HEK293 (cell line): ENCODE data around the gene HLA-DPA1.

ENCODE experiments used
- CTCF ChIA-PET: fragments of 350-600 bp; formaldehyde crosslinking; extraction: SDS; loops from one replicate; lab custom pipeline; 2021; ENCODE audit warnings: antibody characterized with exemption; lab: Yijun Ruan, JAX
- POLR2A ChIA-PET: fragments of 300-600 bp; formaldehyde crosslinking; extraction: SDS; loops from one replicate; lab custom pipeline; 2020; ENCODE audit warnings: antibody characterized with exemption, inconsistent platforms; lab: Yijun Ruan, JAX
- H3K27ac ChIP-seq: fragments of 200-500 bp; sonication (Bioruptor generic); 2 replicates; pipeline ENCODE4 v1.5.1; 2014; ENCODE audit warnings: low read depth, low read length, control low read depth, inconsistent platforms; ENCODE audit errors: extremely low read depth
- H3K36me3 ChIP-seq, 2 experiments: fragments of 200-500 bp in 1 of 2; sonication (Bioruptor generic) in 1 of 2; 1 replicate in 1 of 2; 2 replicates in 1 of 2; pipeline ENCODE4 v1.5.1; 2014 to 2017; ENCODE audit warnings: inconsistent platforms in 2 of 2, low read length in 2 of 2; ENCODE audit not compliant: control insufficient read depth in 2 of 2, insufficient read depth in 1 of 2
- H3K4me1 ChIP-seq: fragments of 200-500 bp; sonication (Bioruptor generic); 2 replicates; pipeline ENCODE4 v1.5.1; 2014; ENCODE audit warnings: mild to moderate bottlenecking, low read length, inconsistent platforms; ENCODE audit not compliant: control insufficient read depth, insufficient read depth
- H3K4me3 ChIP-seq: 2 replicates; pipeline ENCODE4 v1.5.1; 2011; ENCODE audit warnings: low read depth, mild to moderate bottlenecking, control low read depth, low read length, moderate library complexity
- H3K9me3 ChIP-seq: fragments of 200-500 bp; sonication (Bioruptor generic); 2 replicates; pipeline ENCODE4 v1.5.1; 2014; ENCODE audit warnings: low read depth, low read length, inconsistent platforms; ENCODE audit not compliant: control insufficient read depth, insufficient read depth
- MEIS1 ChIP-seq: sonication (generic); formaldehyde crosslinking; IDR thresholded peaks from 2 replicates; pipeline ENCODE4 v1.8.1; 2022; ENCODE audit warnings: missing genetic modification reagents, mild to moderate bottlenecking, borderline replicate concordance
- REPIN1 ChIP-seq: fragments of 450-650 bp; formaldehyde crosslinking; IDR thresholded peaks from 2 replicates; pipeline ENCODE4 v1.5.1; 2017; ENCODE audit warnings: missing biosample characterization, missing genetic modification characterization, low read depth
- ZNF157 ChIP-seq: fragments of 450-650 bp; formaldehyde crosslinking; IDR thresholded peaks from 2 replicates; pipeline ENCODE4 v1.5.1; 2016; ENCODE audit warnings: missing biosample characterization, missing genetic modification characterization
- ZNF169 ChIP-seq: fragments of 450-650 bp; formaldehyde crosslinking; IDR thresholded peaks from 2 replicates; pipeline ENCODE4 v1.5.1; 2016; ENCODE audit warnings: missing biosample characterization, missing genetic modification characterization
- ZNF302 ChIP-seq: fragments of 450-650 bp; formaldehyde crosslinking; IDR thresholded peaks from 2 replicates; pipeline ENCODE4 v1.5.1; 2016; ENCODE audit warnings: missing biosample characterization, missing genetic modification characterization, low read depth
- ZNF335 ChIP-seq: fragments of 450-650 bp; formaldehyde crosslinking; conservative IDR thresholded peaks from 2 replicates; pipeline ENCODE4 v1.5.1; 2016; ENCODE audit warnings: missing biosample characterization, missing genetic modification characterization
- ZNF37A ChIP-seq: fragments of 450-650 bp; IDR thresholded peaks from 2 replicates; pipeline ENCODE4 v1.5.1; 2018; ENCODE audit warnings: missing biosample characterization, missing genetic modification characterization
- ZNF423 ChIP-seq: fragments of 450-650 bp; formaldehyde crosslinking; IDR thresholded peaks from 2 replicates; pipeline ENCODE4 v1.5.1; 2016; ENCODE audit warnings: missing biosample characterization, missing genetic modification characterization
- ZNF530 ChIP-seq: fragments of 450-650 bp; formaldehyde crosslinking; IDR thresholded peaks from 2 replicates; pipeline ENCODE4 v1.5.1; 2016; ENCODE audit warnings: low read depth, missing biosample characterization, missing genetic modification characterization
- ZNF544 ChIP-seq: fragments of 450-650 bp; formaldehyde crosslinking; IDR thresholded peaks from 2 replicates; pipeline ENCODE4 v1.5.0; 2017; ENCODE audit warnings: missing biosample characterization, missing genetic modification characterization
- ZNF623 ChIP-seq: fragments of 450-650 bp; formaldehyde crosslinking; IDR thresholded peaks from 2 replicates; pipeline ENCODE4 v1.5.1; 2016; ENCODE audit warnings: missing biosample characterization, missing genetic modification characterization
- TF ChIP-seq, protein P1 (sequence below): fragments of 450-650 bp; formaldehyde crosslinking; IDR thresholded peaks from 2 replicates; pipeline ENCODE4 v1.5.1; 2016; ENCODE audit warnings: missing biosample characterization, missing genetic modification characterization
- TF ChIP-seq, protein P2 (sequence below): fragments of 450-650 bp; formaldehyde crosslinking; IDR thresholded peaks from 2 replicates; pipeline ENCODE4 v1.5.1; 2017; ENCODE audit warnings: missing biosample characterization, missing genetic modification characterization
- TF ChIP-seq, protein P3 (sequence below): fragments of 450-650 bp; formaldehyde crosslinking; IDR thresholded peaks from 2 replicates; pipeline ENCODE4 v1.5.1; 2016; ENCODE audit warnings: missing biosample characterization, missing genetic modification characterization
- TF ChIP-seq, protein P4 (sequence below): fragments of 450-650 bp; formaldehyde crosslinking; IDR thresholded peaks from 2 replicates; pipeline ENCODE4 v1.5.1; 2016; ENCODE audit warnings: missing biosample characterization, missing genetic modification characterization, borderline replicate concordance
- TF ChIP-seq, protein P5 (sequence below): fragments of 450-650 bp; formaldehyde crosslinking; conservative IDR thresholded peaks from 2 replicates; pipeline ENCODE4 v1.5.1; 2016; ENCODE audit warnings: low read depth, missing biosample characterization, missing genetic modification characterization

HLA-DPA1 gene

DNA sequence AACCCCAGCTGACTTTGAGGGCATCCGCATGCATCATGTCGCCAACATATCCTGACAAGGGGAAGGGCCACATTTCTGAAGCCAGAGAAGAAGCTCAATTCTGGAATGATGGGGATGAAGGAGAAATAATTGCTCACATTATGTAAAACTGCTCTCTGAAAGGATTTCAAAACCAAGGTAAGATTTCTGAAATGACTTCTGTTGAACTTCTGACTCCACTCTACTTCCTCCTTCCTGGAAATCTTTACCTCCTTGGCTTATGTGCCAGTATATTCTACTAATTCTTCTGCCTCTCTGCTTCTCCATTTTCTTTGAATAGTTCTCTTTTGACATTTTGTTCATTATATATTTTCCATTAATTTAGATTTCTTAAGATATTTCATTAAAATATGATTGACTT lies 34.2 kb upstream of the HLA-DPA1 start:
- no peaks in the 10 kb centered on the region for H3K9me3 ChIP-seq
- TF ChIP-seq ZNF423 (tag by site-specific recombination) (no peak), ZNF335 (tag by site-specific recombination) (no peak), ZNF302 (tag by site-specific recombination) (no peak), ZNF544 (no peak), ZNF157 (no peak), MEIS1 (CRISPR knock-in tag) (no peak), REPIN1 (tag by site-specific recombination) (no peak), ZNF623 (tag by site-specific recombination) (no peak), ZNF169 (tag by site-specific recombination) (no peak), ZNF37A (tag by site-specific recombination) (no peak), ZNF530 (no peak)
- TF ChIP-seq, protein P1, sequence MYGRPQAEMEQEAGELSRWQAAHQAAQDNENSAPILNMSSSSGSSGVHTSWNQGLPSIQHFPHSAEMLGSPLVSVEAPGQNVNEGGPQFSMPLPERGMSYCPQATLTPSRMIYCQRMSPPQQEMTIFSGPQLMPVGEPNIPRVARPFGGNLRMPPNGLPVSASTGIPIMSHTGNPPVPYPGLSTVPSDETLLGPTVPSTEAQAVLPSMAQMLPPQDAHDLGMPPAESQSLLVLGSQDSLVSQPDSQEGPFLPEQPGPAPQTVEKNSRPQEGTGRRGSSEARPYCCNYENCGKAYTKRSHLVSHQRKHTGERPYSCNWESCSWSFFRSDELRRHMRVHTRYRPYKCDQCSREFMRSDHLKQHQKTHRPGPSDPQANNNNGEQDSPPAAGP, result no peak
- TF ChIP-seq, protein P2, sequence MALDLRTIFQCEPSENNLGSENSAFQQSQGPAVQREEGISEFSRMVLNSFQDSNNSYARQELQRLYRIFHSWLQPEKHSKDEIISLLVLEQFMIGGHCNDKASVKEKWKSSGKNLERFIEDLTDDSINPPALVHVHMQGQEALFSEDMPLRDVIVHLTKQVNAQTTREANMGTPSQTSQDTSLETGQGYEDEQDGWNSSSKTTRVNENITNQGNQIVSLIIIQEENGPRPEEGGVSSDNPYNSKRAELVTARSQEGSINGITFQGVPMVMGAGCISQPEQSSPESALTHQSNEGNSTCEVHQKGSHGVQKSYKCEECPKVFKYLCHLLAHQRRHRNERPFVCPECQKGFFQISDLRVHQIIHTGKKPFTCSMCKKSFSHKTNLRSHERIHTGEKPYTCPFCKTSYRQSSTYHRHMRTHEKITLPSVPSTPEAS (tag by site-specific recombination), result no peak
- TF ChIP-seq, protein P3, sequence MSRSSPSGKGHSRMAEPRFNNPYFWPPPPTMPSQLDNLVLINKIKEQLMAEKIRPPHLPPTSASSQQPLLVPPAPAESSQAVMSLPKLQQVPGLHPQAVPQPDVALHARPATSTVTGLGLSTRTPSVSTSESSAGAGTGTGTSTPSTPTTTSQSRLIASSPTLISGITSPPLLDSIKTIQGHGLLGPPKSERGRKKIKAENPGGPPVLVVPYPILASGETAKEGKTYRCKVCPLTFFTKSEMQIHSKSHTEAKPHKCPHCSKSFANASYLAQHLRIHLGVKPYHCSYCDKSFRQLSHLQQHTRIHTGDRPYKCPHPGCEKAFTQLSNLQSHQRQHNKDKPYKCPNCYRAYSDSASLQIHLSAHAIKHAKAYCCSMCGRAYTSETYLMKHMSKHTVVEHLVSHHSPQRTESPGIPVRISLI (tag by site-specific recombination), result no peak
- TF ChIP-seq, protein P4, sequence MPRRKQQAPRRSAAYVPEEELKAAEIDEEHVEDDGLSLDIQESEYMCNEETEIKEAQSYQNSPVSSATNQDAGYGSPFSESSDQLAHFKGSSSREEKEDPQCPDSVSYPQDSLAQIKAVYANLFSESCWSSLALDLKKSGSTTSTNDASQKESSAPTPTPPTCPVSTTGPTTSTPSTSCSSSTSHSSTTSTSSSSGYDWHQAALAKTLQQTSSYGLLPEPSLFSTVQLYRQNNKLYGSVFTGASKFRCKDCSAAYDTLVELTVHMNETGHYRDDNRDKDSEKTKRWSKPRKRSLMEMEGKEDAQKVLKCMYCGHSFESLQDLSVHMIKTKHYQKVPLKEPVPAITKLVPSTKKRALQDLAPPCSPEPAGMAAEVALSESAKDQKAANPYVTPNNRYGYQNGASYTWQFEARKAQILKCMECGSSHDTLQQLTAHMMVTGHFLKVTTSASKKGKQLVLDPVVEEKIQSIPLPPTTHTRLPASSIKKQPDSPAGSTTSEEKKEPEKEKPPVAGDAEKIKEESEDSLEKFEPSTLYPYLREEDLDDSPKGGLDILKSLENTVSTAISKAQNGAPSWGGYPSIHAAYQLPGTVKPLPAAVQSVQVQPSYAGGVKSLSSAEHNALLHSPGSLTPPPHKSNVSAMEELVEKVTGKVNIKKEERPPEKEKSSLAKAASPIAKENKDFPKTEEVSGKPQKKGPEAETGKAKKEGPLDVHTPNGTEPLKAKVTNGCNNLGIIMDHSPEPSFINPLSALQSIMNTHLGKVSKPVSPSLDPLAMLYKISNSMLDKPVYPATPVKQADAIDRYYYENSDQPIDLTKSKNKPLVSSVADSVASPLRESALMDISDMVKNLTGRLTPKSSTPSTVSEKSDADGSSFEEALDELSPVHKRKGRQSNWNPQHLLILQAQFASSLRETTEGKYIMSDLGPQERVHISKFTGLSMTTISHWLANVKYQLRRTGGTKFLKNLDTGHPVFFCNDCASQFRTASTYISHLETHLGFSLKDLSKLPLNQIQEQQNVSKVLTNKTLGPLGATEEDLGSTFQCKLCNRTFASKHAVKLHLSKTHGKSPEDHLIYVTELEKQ (tag by site-specific recombination), result no peak
- TF ChIP-seq, protein P5, sequence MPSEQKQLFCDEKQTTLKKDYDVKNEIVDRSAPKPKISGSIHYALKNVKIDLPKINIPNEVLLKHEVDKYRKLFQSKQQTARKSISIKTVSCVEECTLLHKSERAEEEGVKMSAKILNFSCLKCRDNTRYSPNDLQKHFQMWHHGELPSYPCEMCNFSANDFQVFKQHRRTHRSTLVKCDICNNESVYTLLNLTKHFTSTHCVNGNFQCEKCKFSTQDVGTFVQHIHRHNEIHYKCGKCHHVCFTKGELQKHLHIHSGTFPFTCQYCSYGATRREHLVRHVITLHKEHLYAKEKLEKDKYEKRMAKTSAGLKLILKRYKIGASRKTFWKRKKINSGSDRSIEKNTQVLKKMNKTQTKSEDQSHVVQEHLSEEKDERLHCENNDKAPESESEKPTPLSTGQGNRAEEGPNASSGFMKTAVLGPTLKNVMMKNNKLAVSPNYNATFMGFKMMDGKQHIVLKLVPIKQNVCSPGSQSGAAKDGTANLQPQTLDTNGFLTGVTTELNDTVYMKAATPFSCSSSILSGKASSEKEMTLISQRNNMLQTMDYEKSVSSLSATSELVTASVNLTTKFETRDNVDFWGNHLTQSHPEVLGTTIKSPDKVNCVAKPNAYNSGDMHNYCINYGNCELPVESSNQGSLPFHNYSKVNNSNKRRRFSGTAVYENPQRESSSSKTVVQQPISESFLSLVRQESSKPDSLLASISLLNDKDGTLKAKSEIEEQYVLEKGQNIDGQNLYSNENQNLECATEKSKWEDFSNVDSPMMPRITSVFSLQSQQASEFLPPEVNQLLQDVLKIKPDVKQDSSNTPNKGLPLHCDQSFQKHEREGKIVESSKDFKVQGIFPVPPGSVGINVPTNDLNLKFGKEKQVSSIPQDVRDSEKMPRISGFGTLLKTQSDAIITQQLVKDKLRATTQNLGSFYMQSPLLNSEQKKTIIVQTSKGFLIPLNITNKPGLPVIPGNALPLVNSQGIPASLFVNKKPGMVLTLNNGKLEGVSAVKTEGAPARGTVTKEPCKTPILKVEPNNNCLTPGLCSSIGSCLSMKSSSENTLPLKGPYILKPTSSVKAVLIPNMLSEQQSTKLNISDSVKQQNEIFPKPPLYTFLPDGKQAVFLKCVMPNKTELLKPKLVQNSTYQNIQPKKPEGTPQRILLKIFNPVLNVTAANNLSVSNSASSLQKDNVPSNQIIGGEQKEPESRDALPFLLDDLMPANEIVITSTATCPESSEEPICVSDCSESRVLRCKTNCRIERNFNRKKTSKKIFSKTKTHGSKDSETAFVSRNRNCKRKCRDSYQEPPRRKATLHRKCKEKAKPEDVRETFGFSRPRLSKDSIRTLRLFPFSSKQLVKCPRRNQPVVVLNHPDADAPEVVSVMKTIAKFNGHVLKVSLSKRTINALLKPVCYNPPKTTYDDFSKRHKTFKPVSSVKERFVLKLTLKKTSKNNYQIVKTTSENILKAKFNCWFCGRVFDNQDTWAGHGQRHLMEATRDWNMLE (tag by site-specific recombination), result no peak
- TF ChIP-seq, all 188 proteins: peak for 0
- no peak overlapping the region for H3K27ac ChIP-seq
- POLR2A ChIA-PET, result no interaction called here
- H3K4me3 ChIP-seq, result no peak overlapping the region
- no peaks in the 10 kb centered on the region for H3K36me3 ChIP-seq
- CTCF ChIA-PET, result interaction anchor here (0.6 to 1.5 kb wide), 6 partner anchors 9 to 59 kb away, joined by 3 to 6 read pairs (median 4); no protein-coding TSS in a partner anchor
- no peaks in the 10 kb centered on the region for H3K4me1 ChIP-seq
